CD4-positive, alpha-beta T cell treated with Interleukin-17A for 4 hours (primary cell): Measurements from ENCODE around the gene PCGF2.
A peak's percentile ranks its signal among the peaks of the same experiment; 100 is the strongest.

Source experiments
- DNase-seq: peaks from one replicate; pipeline ENCODE4 v3.0.0-alpha.2; 2020; ENCODE audit warnings: mixed read lengths

Gene PCGF2

DNA sequence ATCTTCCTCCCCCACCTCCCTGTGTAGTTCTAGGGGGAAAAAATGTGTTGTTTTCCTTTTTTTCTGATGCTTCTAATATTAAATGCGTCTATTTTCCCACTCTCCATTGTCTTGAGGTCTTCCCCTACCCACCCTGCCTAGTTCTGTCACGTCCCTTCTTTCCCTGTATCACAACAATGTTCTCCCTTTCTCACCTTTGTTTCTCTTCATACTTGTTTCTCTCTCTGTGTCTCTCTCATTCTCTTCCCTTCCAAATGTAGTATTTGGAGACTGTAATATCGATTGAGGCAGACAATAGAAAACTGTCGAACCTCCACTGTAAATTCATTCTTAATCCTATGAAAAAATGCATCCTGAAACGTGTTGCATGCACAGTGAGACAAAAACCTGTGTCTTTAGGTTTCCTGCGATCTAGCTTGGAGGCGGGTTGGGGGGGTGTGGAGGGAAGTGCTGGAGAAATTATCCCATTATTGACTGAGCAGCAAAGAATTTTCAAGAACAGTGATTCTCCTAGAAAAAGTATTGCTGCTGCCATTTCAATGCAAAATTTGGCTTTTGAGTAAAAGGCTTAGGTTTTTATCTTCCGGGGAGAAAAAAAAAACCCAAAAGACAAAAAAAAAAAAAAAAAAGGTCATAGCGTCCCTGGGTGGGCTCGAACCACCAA is 3.1 kb upstream of the PCGF2 start:
- no peak for DNase-seq

DNA sequence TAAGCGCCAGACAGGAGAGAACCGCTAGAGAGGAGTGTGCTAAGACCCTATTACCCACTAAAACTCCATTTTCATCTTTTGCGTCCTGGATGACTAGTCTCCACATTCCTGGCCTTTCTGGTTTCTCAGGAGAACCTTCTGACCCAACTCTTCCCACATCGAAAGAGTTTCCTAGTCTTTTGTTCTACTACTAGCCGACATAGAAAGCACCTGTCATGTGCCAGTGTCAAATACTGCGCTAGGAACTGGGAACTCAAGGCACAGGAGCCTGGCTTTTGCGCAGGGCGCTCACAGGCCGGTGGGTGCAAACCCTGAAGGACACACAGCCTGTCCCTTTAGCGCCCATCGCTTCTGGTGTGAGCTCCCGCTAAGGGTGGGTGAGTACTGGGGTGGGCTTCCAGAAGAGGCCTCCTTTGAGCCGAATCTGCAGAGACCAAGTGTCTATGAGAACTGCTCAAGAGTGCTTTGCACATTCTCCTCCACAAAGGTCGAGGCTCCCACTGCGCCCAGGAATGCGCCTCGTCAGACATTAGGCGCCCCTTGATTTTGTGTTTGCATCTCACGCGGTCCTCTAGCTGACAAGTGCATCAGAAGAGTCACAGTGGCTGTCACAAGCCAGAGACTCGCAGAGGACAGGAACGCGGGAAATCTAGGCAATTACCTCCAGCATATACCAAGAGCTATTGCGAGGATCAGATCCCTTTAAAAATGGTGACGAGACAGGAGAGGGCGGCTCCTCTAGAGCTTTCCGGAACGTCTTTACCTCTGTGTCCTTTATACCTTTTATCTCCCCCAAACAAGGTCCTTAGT is 2.4 kb upstream of the PCGF2 start:
- DNase-seq = peak; percentile 31

DNA sequence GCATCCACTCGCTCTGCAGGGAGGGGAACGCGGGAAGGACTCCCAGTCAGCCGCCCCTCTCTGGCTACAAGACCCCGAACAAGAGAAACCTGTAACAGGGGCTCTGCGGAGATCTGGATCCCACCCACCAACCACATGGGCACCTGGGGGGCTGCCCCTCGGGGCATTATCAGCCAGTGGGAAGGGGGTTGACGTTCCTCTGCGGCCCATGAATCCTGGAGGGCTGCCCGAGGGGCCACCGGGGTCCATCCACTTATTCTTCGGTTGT is 1.8 kb upstream of the PCGF2 start:
- no peak for DNase-seq

DNA sequence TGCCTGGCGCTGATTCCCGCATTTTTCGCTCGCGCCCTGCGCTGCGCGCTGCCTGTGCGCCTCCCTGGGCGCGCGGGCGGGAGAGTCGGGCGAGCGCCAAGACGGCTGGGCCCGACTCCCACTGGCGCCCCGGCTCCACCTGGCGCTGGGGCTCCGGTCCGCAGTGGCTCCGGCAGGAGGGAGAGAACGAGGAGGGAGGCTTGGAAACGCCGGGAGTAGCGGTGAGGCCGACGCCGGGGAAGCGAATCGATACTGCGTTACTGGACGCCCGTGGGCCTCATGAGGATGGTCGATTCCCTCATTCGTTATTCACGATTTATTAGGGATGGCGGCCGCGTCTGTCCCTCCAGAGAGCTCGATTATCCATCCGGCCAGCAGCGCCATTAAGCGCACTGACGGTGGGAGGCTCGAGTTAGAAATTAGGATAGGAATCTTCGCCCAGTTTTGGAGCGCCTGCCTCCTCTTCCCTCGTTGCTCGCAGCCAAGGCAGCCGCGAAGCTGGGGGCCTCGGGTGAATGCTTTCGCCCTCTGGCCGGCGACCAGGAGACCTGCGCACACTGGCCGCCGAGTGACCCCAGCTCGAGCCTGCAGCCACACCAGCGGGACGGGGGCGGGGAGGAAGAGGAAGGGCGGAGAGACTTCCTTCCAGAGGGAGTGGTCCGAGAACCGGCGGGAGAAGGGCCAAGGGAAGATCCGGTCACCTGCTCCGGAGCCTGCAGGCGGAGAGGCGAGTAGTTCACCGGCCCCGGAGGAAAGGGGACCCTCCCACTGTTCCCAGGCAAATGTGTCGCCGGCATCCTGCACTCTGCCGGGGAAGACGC is 1.3 kb upstream of the PCGF2 start:
- no peak for DNase-seq

DNA sequence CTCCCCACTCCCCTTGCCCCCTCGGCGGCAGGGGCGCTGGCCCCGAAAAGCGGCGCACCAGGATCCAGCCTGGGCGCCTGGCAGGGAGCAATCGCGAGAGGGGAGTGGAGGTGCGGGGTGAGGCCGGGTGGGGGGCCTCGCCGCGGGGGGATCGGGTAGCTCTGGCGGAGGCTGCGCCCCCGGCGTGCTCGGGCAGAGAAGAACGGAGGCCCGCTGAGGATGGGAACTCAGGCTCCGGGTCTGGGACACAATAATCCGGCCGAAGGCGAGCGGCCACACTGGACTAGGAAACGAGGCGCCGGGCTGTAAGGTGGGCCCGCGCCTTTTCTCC is 721 bp upstream of the PCGF2 start:
- DNase-seq = no peak

DNA sequence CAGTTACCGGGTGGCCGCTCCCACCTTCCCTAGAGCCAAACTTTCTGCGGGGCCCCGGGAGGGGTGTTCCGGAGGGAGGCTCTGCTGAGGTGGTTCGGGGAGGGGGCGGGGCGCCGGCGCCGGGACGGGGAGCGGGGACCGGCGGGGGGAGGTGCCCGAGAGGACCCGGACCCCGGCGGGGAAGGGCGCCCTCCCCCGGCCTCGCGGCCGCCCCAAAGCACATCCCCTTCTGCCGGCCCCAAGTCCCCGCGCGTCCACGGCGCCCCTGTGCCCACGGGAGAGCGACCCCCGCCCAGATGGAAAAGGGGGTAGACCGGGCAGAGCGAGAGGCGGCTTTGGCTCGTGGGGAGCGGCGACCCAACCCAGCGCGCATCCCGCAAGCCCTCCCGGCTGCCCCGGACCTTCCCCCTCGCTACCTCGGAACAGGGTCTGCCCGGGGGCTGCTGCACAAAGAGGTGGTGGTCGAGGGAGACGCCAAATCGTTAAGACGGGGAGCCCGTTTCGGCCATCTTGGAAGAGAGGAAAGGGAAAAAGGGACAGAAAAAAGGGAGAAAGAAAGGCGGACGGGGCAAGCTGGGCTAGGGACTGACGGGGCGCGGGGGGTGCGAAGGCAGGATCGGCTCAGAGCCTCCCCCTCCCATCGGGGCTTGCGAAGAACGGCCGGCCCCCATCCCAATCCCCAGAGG is 530 bp downstream of the PCGF2 start:
- DNase-seq = peak; percentile 46

DNA sequence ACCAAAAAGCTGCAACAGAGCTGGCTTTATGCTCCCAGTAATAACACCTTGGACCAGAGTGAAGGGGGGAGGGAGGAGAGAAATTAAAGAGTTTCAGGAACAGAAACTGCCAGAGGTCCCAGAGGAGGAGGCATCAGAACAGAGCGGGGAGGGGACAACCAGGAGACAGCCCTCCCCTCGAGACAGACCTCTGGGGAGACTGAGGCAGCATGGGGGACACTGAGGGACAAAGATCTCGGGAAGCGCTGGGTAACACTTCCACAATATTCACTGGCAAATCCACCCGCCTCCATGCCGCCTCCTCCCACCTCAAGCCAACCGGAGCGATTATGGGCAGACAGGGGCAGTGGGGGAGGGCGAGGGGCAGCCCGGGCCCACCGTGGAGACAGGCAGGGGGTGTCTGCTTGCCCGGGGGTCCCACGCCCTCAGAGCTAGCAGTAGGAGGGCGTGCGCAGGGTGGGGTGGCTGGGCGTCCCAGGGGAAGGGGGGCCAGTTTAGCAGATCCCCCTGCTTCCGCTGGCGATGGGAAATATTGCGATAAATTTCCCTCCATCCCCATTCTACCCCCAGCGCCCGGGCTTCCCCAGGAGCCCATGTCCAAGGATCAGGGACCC is 1.2 kb downstream of the PCGF2 start:
- no peak for DNase-seq

DNA sequence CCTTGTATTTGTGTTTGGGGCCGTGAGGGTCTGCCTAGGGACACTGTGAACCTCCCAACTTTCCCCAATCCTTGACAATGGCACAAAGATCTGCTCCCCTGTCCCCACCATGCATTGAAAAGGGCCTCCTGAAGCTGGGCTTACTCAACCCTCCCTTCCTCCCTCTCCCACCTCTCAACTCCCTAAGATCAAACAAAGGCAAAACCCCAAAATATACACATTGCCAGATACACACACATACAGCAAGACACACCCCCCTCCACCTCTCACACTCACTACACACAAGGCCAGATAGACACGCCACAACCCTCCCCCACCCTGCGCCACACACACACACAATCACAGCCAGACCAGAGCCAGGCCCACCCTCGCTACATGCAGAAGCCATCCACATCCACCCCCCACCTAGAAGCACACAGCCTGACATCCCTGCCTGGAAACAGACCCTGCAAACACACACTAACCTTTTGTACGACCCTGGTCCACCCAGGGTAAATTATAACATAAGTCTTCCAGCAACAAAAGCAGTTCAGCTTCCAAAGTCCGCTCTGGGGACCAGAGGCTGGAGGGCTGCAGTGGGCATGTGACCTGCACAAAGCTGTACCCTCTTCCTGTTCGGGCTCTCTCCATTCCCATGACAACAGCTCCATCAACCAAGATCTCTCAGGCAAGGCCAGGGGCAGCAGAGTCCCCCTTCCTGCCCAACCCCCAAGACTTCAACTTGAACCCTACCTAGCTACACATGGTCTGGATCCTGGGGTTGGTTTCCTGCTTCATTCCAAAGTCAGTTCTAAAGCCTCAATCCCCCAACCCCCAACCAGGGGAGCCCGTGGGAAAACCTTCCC is 1.9 kb downstream of the PCGF2 start:
- DNase-seq = no peak

DNA sequence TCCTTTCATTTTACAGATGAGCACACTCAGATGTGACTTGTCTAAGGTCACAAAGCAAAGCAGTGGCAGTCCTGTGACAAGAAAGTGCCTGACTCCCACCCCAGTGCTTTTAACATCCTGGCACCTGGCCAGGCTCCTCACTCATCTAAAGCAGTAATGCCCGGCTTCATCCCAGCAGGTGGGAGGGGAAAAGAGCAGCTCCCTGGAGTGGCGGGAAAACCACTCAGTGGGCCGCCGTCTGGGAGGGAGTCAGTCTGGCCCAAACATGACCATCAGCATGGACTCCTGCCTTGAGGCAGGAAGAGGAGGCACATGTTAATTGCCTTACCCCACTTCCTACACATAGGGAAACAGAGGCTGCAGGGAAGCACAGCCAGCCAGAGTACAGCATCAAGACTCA is 2.6 kb downstream of the PCGF2 start:
- no peak for DNase-seq

DNA sequence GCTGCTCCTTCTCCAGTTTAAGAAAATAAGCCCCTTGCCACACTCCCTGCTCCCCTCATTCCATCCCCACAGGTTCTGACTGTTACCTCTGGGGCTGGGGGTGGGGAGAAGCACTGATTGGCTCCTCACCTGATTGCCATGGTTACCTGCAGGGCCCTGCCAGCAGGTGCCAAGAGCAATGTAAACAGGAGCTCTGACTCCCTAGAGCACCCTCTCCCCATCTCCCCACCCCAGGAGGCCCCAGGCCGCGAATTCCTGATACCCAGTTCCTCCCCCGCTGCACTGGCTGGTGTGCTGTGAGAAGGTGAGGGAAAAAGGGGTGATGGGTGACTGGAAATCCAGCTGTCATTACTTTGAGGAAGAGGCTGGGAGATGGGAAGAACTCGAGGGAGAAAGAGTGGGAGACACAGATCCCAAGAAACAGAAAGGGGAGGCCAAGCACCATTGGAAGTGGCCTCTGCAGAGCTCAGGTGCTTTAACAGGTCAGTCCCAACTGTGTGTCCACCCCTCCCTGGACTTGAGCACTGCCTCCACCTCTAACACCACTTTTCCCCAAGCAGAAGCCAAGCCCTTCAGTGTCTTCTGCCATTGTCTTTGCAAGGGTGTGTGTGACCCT is 4.5 kb downstream of the PCGF2 start:
- no peak for DNase-seq

DNA sequence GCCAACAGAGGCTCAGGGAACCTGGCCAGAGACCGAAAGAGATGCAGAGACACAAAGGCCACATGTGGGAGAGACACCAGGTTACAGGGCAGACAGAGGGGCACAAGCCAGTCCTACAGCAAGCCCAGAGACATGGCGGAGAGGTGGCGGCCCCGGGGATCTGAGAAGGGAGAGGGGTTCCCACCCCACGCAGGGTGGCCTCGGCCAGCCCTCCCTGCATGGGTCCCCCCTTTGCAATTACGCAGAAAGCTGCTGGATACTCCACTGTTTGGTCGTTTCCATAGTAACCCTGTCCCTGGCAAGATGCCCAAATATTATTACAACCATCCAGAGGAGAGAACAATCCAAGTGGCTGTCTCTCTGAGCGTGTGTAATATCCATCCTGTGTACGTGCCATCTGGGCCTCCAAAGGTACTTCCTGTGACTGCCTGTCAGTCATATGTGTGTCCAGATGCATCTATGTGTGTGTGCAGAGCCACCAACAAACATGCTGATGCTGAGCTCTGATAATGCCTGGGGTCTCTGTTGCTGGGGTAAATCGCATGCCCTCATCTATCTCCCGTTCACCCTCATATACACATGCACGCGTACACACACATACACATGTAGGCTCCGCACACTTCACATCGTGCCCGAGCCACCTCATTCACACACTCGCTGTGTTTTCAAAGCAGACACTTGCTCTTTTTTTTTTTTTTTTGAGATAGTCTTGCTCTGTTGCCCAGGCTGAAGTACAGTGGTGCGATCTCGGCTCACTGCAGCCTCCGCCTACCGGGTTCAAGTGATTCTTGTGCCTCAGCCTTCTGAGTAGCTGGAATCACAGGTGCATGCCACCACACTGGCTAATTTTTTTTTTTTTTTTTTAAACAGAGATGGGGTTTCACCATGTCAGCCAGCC is 5.5 kb downstream of the PCGF2 start:
- no peak for DNase-seq

DNA sequence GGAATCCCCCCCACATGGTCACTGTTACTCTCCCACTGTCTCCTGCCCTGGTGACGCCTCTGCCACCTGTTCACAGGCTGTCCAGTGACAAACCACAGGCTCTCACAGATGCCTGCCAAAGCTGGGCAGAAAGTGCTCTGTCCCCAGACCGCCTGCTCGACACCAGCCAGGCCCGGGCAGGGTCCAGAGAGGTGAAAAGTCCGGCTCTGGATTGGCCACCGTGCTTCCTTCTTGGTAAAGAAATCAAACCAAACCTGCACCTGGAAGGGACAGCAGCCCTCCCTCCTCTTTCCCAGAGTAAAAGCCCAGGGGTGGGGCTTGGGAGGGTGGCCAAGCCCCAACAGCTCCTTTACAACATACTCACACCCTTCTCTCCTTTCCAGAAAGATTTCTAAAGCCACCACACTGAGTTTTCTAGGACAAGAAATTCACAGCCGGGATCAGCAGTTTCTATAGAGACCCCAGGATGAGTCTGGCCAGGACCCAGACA is 6.2 kb downstream of the PCGF2 start:
- DNase-seq = no peak

DNA sequence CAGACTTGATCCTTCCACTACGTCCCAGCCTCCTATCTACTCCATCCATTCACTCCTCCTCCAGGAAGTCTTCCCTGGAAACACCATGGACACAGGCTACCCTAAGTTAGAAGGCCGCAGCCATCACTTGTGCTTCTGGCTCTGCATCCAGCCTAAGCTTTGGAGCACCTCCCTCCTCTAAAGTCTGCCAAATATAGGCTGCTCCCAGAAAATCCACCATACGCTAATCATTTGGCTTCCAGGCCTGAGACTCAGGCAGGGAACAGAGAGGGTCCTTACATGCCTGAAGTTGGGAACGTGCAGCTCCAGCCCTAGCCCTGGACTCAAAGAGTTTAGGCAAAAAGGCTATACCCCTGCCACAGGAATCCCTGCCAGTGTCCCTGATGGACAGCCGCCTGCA is 6.7 kb downstream of the PCGF2 start:
- DNase-seq = no peak

DNA sequence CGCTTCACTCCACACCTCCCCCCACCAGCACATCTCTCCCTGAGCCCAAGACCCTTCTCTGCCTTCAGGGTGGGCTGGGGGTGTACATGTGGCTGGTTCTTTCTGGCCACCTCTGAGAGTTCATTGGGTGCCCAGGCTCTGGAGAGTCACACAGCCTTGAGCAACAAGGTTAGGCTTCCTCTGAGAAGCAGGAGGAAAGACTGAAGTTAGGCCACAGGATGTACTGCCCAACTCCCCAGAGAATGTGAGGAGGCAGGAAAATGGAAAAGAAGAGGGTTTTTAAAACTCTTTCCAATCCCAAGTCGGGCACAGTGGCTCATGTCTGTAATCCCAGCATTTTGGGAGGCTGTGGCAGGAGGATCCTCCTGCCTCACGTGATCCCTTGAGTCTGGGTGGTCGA is 7.3 kb downstream of the PCGF2 start:
- DNase-seq = no peak

DNA sequence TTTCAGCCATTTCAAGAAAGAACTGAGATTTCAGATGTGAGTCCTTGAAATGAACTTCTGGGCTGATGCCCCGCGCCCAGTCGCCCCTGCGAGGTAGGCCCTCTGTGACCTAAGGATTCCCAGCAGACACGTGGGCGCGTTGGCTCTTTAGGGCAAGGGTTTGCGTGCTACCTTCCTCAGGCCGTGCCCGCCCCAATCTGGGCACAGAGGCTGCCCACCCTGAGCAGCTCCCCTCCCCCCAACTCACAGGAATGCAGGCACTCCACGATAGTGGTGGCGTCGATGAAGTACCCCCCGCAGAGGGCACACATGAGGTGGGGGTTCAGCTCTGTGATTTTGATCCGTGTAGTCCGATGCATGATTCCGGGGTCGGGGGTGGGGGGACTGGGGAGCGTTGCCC is 8.1 kb downstream of the PCGF2 start:
- DNase-seq = no peak

DNA sequence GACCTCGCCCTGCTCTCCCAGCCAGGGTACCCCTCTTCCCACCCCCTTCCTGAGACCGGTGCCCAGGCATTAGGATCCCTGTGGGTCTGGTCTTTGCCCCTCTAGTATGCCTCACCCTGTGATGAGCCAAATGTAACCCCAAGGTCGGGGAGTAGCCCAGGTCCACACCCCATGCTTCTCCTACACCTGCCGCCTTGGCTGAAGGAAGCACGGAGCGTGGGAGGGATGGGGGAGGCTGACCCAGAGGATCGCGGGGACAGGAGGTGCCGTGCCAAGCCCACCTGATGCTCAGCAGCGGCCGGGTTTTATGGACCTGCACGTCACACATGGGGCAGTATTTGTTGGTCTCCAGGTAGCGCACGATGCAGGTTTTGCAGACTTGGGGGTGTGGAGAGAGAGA is 8.8 kb downstream of the PCGF2 start:
- DNase-seq = no peak

DNA sequence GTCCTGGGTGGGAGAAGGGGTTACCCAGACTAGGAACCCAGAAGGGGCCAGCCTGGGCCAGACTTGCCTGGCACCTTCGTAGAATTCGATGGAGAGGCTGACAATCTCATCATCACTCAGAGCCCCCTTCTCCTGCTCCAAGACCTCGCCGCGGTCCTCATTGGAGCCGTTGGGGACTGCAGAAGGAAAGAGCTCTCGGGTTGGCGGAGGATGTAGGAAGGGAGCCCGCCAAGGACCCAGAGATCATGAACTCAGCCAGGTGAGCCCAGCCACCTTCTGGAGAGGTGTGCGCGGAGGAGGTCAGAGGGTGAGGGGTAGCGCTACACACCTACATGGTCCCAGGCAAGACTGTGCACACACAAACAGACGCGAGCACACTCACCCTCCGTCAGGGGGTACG is 9.4 kb downstream of the PCGF2 start:
- DNase-seq = no peak

DNA sequence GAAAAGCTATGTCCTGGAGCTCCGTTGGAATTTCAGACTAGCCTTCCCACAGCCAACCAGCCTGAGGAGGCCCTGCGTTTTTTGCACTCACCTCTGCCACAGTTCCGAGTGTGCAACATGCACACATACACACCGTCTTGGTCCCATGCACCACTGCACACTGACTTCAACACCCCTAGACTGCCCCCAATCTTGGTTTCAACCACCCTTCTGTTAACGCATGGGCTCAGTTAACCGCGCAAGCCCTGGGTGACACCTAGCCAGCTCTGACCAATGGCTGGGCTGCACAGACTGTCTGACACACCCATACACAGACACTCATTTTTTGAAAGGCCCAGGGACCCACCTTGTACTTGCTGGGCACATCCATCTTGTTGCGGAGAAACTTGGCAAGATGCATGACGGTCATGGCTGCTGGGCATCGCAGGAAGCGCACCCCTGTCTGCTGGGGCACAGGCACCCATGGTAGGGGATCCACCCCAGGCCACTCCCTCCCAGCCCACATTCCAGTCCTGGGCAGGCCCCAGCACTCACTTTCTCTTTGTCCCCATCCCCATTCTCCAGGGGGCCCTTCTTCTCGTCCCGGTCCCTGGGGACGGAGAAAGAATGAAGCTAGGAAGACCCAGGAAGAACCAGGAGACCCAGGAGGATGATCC is 10.0 kb downstream of the PCGF2 start:
- no peak for DNase-seq

DNA sequence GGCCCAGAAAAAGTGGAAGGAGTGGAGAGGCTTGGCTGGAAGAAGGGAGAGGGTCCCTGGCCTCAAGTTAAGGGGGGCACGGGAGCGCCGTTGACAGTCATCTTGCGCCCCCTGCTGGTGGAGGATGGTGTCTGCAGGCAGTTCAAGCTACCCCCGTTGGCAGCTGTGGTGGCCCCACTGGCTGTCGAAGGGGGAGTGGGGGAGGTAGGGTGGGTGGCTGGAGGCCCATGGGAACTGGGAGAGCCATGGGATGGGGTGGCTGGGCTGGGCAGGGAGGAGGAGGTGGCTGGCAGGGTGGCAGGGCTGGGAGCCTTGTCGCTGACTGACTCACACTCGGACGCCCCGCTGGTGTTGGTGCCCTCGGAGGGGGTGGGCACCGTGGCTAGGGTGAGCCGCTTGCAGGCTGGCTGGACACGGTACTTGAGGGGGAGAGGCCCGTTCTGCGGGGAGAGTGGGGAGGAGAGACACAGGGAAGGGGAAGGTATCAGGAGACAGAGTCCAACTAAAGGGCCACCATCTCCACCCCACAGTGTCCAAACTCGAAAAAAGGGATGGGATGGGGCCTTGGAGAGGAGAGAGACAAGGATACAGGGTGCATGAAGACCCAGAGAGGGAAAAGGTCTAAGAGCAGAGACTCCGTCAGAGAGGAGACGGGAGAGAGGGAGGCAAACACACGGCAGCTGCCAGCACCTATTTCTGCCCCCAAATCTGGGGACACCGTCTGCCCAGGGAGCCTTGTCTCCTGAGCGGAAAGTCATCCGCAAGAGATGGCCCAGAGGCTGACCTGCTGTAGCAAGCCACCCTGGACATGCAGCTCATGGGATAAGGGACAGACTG is 12.8 kb downstream of the PCGF2 start:
- peak; percentile 84 for DNase-seq
